Measurements from ENCODE around the gene DYNLRB1. TPM values are rescaled to one million over a fixed set of nuclear protein-coding genes. Genes with fewer than 3 reads are reported as not detected.

The DYNLRB1 gene
- polyA plus RNA-seq, 3 donors, result 139 to 166 (median 148) TPM

DNA sequence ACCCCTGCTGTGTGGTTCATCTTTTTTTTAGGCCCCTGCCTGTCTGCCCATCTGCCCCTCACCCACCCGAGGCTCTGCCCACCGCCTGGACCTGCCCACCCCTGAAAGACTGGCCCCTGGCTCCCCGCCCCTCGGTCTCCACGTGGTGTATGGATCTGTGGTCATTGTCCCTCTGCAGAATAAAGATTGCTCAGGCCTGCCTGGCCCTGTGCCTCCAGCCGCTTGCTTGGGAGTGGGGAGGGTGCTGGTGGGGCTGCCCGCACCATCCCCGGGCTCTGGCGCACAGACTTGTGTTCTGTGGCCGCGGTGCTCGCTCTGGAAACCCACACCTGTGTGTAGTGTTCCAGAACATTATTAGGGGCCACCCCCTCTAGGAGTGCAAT lies 43.9 kb downstream of the DYNLRB1 start:
- Histone ChIP-seq H4K20me1 (ENCODE audit: insufficient read depth, low read length) (no peaks in the 10 kb centered on the region), H3K79me2 (ENCODE audit: insufficient read depth, low read length) (no peaks in the 10 kb centered on the region), H3K4me1 (ENCODE audit: control insufficient read depth in 1 of 2, insufficient read depth in 2 of 2, low read length in 2 of 2) (peaks cover 7 to 16% of the 10 kb centered on the region in 2 donors), H3K9me3 (replicated peaks in 1 of 2; ENCODE audit: control insufficient read depth in 1 of 2, insufficient read depth in 1 of 2, low read length in 2 of 2) (no peaks in the 10 kb centered on the region), H3K27me3 (ENCODE audit: control insufficient read depth in 2 of 2, insufficient read depth in 2 of 2, low read length in 2 of 2) (no peaks in the 10 kb centered on the region), H3K4me3 (replicated peaks in 1 of 3; ENCODE audit: low read depth in 2 of 3, low read length in 3 of 3) (no peak overlapping the region), H2AFZ (ENCODE audit: insufficient read depth, low read depth, low read length, poor library complexity, severe bottlenecking) (no peak overlapping the region), H3K9ac (ENCODE audit: insufficient read depth, low read length, poor library complexity, severe bottlenecking) (no peak overlapping the region), H3K4me2 (replicated peaks; ENCODE audit: extremely low read depth, low read length, poor library complexity, severe bottlenecking) (no peak overlapping the region), H3K27ac (ENCODE audit: low read depth in 1 of 2, low read length in 2 of 2) (peak overlapping the region in 1 of 2 donors; percentile 8), H3K36me3 (replicated peaks in 1 of 2; ENCODE audit: control insufficient read depth in 1 of 2, insufficient read depth in 2 of 2, low read length in 2 of 2) (no peaks in the 10 kb centered on the region)
- Mint-ChIP-seq H3K27ac (peak overlapping the region in 3 of 7 donors; percentile 10 to 90 (median 30)), H3K27me3 (ENCODE audit: low read depth in 3 of 3) (peaks cover 0 to 2% (median 0%) of the 10 kb centered on the region in 3 donors), H3K4me1 (peaks cover 5% of the 10 kb centered on the region), H3K4me3 (no peak overlapping the region), H3K36me3 (peaks cover 3% of the 10 kb centered on the region in 2 donors), H3K9me3 (peaks cover 0 to 1% (median 0%) of the 10 kb centered on the region in 7 donors)
- WGBS (ENCODE audit: insufficient coverage), result 93% methylated on average over 4 of the region's 12 CpGs
- TF ChIP-seq, protein P1, sequence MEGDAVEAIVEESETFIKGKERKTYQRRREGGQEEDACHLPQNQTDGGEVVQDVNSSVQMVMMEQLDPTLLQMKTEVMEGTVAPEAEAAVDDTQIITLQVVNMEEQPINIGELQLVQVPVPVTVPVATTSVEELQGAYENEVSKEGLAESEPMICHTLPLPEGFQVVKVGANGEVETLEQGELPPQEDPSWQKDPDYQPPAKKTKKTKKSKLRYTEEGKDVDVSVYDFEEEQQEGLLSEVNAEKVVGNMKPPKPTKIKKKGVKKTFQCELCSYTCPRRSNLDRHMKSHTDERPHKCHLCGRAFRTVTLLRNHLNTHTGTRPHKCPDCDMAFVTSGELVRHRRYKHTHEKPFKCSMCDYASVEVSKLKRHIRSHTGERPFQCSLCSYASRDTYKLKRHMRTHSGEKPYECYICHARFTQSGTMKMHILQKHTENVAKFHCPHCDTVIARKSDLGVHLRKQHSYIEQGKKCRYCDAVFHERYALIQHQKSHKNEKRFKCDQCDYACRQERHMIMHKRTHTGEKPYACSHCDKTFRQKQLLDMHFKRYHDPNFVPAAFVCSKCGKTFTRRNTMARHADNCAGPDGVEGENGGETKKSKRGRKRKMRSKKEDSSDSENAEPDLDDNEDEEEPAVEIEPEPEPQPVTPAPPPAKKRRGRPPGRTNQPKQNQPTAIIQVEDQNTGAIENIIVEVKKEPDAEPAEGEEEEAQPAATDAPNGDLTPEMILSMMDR (IDR thresholded peaks at IDR 0.05), result no peak
- no peak for DNase-seq
- intact Hi-C loops (cut with micrococcal nuclease), result loop anchor here in 1 of 2 donors (5.0 kb wide), 1 partner anchor 147 kb away; no protein-coding TSS in a partner anchor

DNA sequence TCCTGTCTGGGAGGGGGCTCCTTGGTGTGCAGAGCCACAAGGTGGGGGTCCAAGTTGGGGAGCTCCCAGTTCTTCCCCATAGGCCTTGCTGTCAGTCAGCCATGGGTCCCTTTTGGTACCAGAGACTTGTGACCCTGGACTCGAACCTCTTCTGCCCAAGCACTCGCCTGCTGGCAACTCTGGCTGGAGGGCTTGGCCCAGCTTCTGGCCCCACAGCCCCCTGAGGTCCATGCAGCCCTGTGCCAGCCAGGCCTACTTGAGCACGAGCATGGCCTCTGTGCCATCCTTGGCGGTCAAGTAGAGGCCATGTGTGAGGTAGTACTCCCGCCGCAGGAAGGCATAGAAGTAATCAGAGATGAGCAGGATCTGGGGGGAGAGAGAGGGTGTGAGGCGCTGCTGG lies 44.4 kb downstream of the DYNLRB1 start:
- Mint-ChIP-seq H3K36me3 (peaks cover 3 to 5% of the 10 kb centered on the region in 2 donors), H3K27ac (peak overlapping the region in 2 of 7 donors; percentile 30 to 69), H3K4me3 (no peak overlapping the region), H3K4me1 (peaks cover 5% of the 10 kb centered on the region), H3K9me3 (peaks cover 0 to 1% (median 0%) of the 10 kb centered on the region in 7 donors), H3K27me3 (ENCODE audit: low read depth in 3 of 3) (peaks cover 0 to 2% (median 0%) of the 10 kb centered on the region in 3 donors)
- 100% methylated on average over 5 of the region's 7 CpGs for WGBS (ENCODE audit: insufficient coverage)
- H3K4me2 ChIP-seq (replicated peaks; ENCODE audit: extremely low read depth, low read length, poor library complexity, severe bottlenecking), result no peak overlapping the region
- no peaks in the 10 kb centered on the region for H3K79me2 ChIP-seq (ENCODE audit: insufficient read depth, low read length)
- no peak overlapping the region for H2AFZ ChIP-seq (ENCODE audit: insufficient read depth, low read depth, low read length, poor library complexity, severe bottlenecking)
- H4K20me1 ChIP-seq (ENCODE audit: insufficient read depth, low read length), result no peaks in the 10 kb centered on the region
- H3K9ac ChIP-seq (ENCODE audit: insufficient read depth, low read length, poor library complexity, severe bottlenecking), result no peak overlapping the region
- peaks cover 7 to 16% of the 10 kb centered on the region in 2 donors for H3K4me1 ChIP-seq (ENCODE audit: control insufficient read depth in 1 of 2, insufficient read depth in 2 of 2, low read length in 2 of 2)
- no peaks in the 10 kb centered on the region for H3K36me3 ChIP-seq (replicated peaks in 1 of 2; ENCODE audit: control insufficient read depth in 1 of 2, insufficient read depth in 2 of 2, low read length in 2 of 2)
- H3K27ac ChIP-seq (ENCODE audit: low read depth in 1 of 2, low read length in 2 of 2), result peak overlapping the region in 1 of 2 donors; percentile 8
- intact Hi-C loops (cut with micrococcal nuclease), result loop anchor here in 1 of 2 donors (5.0 kb wide), 1 partner anchor 147 kb away; no protein-coding TSS in a partner anchor
- H3K9me3 ChIP-seq (replicated peaks in 1 of 2; ENCODE audit: control insufficient read depth in 1 of 2, insufficient read depth in 1 of 2, low read length in 2 of 2), result no peaks in the 10 kb centered on the region
- TF ChIP-seq, protein P1 (IDR thresholded peaks at IDR 0.05), result no peak
- H3K27me3 ChIP-seq (ENCODE audit: control insufficient read depth in 2 of 2, insufficient read depth in 2 of 2, low read length in 2 of 2), result no peaks in the 10 kb centered on the region
- no peak for DNase-seq
- H3K4me3 ChIP-seq (replicated peaks in 1 of 3; ENCODE audit: low read depth in 2 of 3, low read length in 3 of 3), result no peak overlapping the region
